HCT116 (cell line): ENCODE results near the gene SPG11. TPM values are rescaled to one million over a fixed set of nuclear protein-coding genes. Genes with fewer than 3 reads are reported as not detected.

ENCODE experiments used
- ATAC-seq: fragments of 200-7000 bp; cut with Tn5 transposase; 2 replicates; pipeline ENCODE4 v1.9.1; 2020; ENCODE audit warnings: mild to moderate bottlenecking, moderate library complexity
- BruUV-seq: library from RNA; stranded (reverse); fragments of 400-500 nt; replicated peaks from 2 replicates; lab custom pipeline; 2021; lab: Mats Ljungman, UMichigan
- CTCF ChIA-PET: fragments of 300-600 bp; sonication (Branson Sonifier 250); formaldehyde crosslinking; loops from one replicate; lab custom pipeline; 2021; ENCODE audit warnings: antibody characterized with exemption; lab: Charles Lee
- POLR2A ChIA-PET: fragments of 300-600, 350-600 bp; sonication (Branson Sonifier 250); formaldehyde crosslinking; loops from one replicate; lab custom pipeline; 2021; ENCODE audit warnings: antibody characterized with exemption; lab: Charles Lee
- RAD21 ChIA-PET, 2 experiments: fragments of 300-600 bp; sonication (Branson Sonifier 250); formaldehyde crosslinking; loops; one replicate each; lab custom pipeline; 2023; ENCODE audit warnings: low total read pairs in 2 of 2; ENCODE audit not compliant: uncharacterized antibody in 2 of 2, unreplicated experiment in 2 of 2, low non-redundant PET in 1 of 2; lab: Charles Lee
- DNase-seq: peaks from one replicate; pipeline ENCODE4 v3.0.0-alpha.2; 2010; ENCODE audit warnings: low read depth, low spot score
- H2AFZ ChIP-seq: fragments of 200-600 bp; shearing (Covaris generic), sonication (generic); 2 replicates; pipeline ENCODE4 v1.6.1; 2017; ENCODE audit warnings: low read depth, mixed run types, mixed read lengths, antibody characterized with exemption, low read length; ENCODE audit not compliant: poor library complexity, severe bottlenecking
- H3K27ac ChIP-seq: 2 replicates; pipeline ENCODE4 v1.5.1; 2012; ENCODE audit warnings: low read depth, low read length
- H3K27me3 ChIP-seq: fragments of 200-600 bp; sonication (generic); 2 replicates; pipeline ENCODE4 v1.6.1; 2016; ENCODE audit warnings: mixed run types, low read length, mixed read lengths; ENCODE audit not compliant: insufficient read depth
- H3K36me3 ChIP-seq, 2 experiments: fragments of 200-500 bp in 1 of 2; fragments of 200-600 bp in 1 of 2; sonication (Bioruptor generic) in 1 of 2; sonication (generic) in 1 of 2; 2 replicates each; pipeline versions ENCODE4 v1.5.1 to v1.6.1; 2014 to 2016; ENCODE audit warnings: low read length in 2 of 2, inconsistent platforms in 1 of 2, mixed read lengths in 1 of 2, mixed run types in 1 of 2; ENCODE audit not compliant: insufficient read depth in 2 of 2, control insufficient read depth in 1 of 2
- H3K4me1 ChIP-seq, 2 experiments: fragments of 200-600 bp in 1 of 2; sonication (generic) in 1 of 2; 2 replicates each; pipeline versions ENCODE4 v1.5.1 to v1.6.1; 2012 to 2017; ENCODE audit warnings: low read length in 2 of 2, inconsistent platforms in 1 of 2, mild to moderate bottlenecking in 1 of 2, mixed read lengths in 1 of 2, mixed run types in 1 of 2, moderate library complexity in 1 of 2; ENCODE audit not compliant: insufficient read depth in 2 of 2, control insufficient read depth in 1 of 2
- H3K4me2 ChIP-seq: fragments of 200-600 bp; sonication (generic); 2 replicates; pipeline ENCODE4 v1.6.1; 2017; ENCODE audit warnings: mixed run types, low read length, mixed read lengths
- H3K4me3 ChIP-seq, 2 experiments: fragments of 200-600 bp in 1 of 2; sonication (generic) in 1 of 2; replicated peaks in 1 of 2; 2 replicates each; pipeline ENCODE4 v1.5.1; 2011 to 2016; ENCODE audit warnings: low read length in 2 of 2, control low read depth in 1 of 2, low read depth in 1 of 2, mild to moderate bottlenecking in 1 of 2, mixed read lengths in 1 of 2, mixed run types in 1 of 2
- H3K79me2 ChIP-seq: fragments of 200-600 bp; sonication (generic); 2 replicates; pipeline ENCODE4 v1.6.1; 2017; ENCODE audit warnings: mild to moderate bottlenecking, mixed run types, low read length, moderate library complexity, mixed read lengths; ENCODE audit not compliant: insufficient read depth
- H3K9ac ChIP-seq: fragments of 200-600 bp; sonication (generic); 2 replicates; pipeline ENCODE4 v1.6.1; 2016; ENCODE audit warnings: low read length, mixed read lengths
- H3K9me2 ChIP-seq: fragments of 200-600 bp; sonication (generic), shearing (Covaris generic); 2 replicates; pipeline ENCODE4 v1.6.1; 2017; ENCODE audit warnings: mixed run types, mild to moderate bottlenecking, moderate library complexity; ENCODE audit not compliant: insufficient read depth
- H3K9me3 ChIP-seq, 2 experiments: fragments of 200-500 bp in 1 of 2; fragments of 200-600 bp in 1 of 2; sonication (Bioruptor generic) in 1 of 2; sonication (generic) in 1 of 2; 2 replicates each; pipeline ENCODE4 v1.6.1; 2014 to 2017; ENCODE audit warnings: low read length in 2 of 2, mixed read lengths in 2 of 2, inconsistent platforms in 1 of 2, low read depth in 1 of 2, mild to moderate bottlenecking in 1 of 2, mixed run types in 1 of 2, moderate library complexity in 1 of 2; ENCODE audit not compliant: control insufficient read depth in 1 of 2, insufficient read depth in 1 of 2
- H4K20me1 ChIP-seq: fragments of 200-600 bp; sonication (generic), shearing (Covaris generic); 2 replicates; pipeline ENCODE4 v1.6.1; 2017; ENCODE audit warnings: mixed run types, mild to moderate bottlenecking, moderate library complexity; ENCODE audit not compliant: insufficient read depth
- ATF3 ChIP-seq: IDR thresholded peaks from 2 replicates; pipeline ENCODE4 v1.6.1; 2012
- CBX3 ChIP-seq: IDR thresholded peaks from 2 replicates; pipeline ENCODE4 v1.6.1; 2012; ENCODE audit warnings: low read depth
- CEBPB ChIP-seq: IDR thresholded peaks from 2 replicates; pipeline ENCODE4 v1.6.1; 2012; ENCODE audit warnings: low read depth
- EGR1 ChIP-seq: IDR thresholded peaks from 2 replicates; pipeline ENCODE4 v1.6.1; 2012; ENCODE audit warnings: low read depth
- ELF1 ChIP-seq: IDR thresholded peaks from 2 replicates; pipeline ENCODE4 v1.6.1; 2012; ENCODE audit warnings: low read depth, borderline replicate concordance
- FOSL1 ChIP-seq: IDR thresholded peaks from 2 replicates; pipeline ENCODE4 v1.6.1; 2012; ENCODE audit warnings: low read depth
- JUND ChIP-seq: IDR thresholded peaks from 2 replicates; pipeline ENCODE4 v1.6.1; 2012
- POLR2A ChIP-seq: IDR thresholded peaks from 2 replicates; pipeline ENCODE4 v1.7.0; 2011; ENCODE audit warnings: borderline replicate concordance; ENCODE audit not compliant: insufficient read depth, insufficient read length; ENCODE audit errors: extremely low read depth
- RAD21 ChIP-seq: IDR thresholded peaks from 2 replicates; pipeline ENCODE4 v1.6.1; 2012; ENCODE audit warnings: low read depth, mild to moderate bottlenecking
- SIN3A ChIP-seq: IDR thresholded peaks from 2 replicates; pipeline ENCODE4 v1.6.1; 2012; ENCODE audit warnings: low read depth
- ZBTB33 ChIP-seq: IDR thresholded peaks from 2 replicates; pipeline ENCODE4 v1.6.1; 2011; ENCODE audit warnings: mild to moderate bottlenecking, low read length, moderate library complexity; ENCODE audit not compliant: insufficient replicate concordance; ENCODE audit errors: extremely low read depth
- ZFX ChIP-seq: fragments of 450-650 bp; IDR thresholded peaks from 2 replicates; pipeline ENCODE4 v1.6.1; 2017
- ZNF274 ChIP-seq: fragments of 200-500 bp; sonication (Bioruptor generic); IDR thresholded peaks from 2 replicates; pipeline ENCODE4 v1.6.1; 2014; ENCODE audit warnings: mild to moderate bottlenecking, low read depth, low read length, inconsistent platforms
- intact Hi-C: fragments of 100-400 bp; cut with micrococcal nuclease; formaldehyde crosslinking; loops from 2 replicates; pipeline ENCODE4 v1.10.0; 2022
- total RNA-seq: library from RNA; stranded (reverse); gene quantifications from one replicate; pipeline ENCODE4 v1.2.1, GENCODE V29; 2021; ENCODE audit not compliant: unreplicated experiment
- TF ChIP-seq, protein P1 (sequence below), 3 experiments: fragments of 200-600 bp in 1 of 3; sonication (generic) in 1 of 3; IDR thresholded peaks in 2 of 3; conservative IDR thresholded peaks in 1 of 3; 2 replicates each; pipeline ENCODE4 v1.5.1; 2012 to 2017; ENCODE audit warnings: low read depth in 2 of 3, low read length in 2 of 3, antibody characterized with exemption in 1 of 3, borderline replicate concordance in 1 of 3, control low read depth in 1 of 3, mild to moderate bottlenecking in 1 of 3, mixed read lengths in 1 of 3, mixed run types in 1 of 3, moderate library complexity in 1 of 3; ENCODE audit not compliant: insufficient read depth in 1 of 3

SPG11 gene
- total RNA-seq, 1 experiment from 2014 or later, result 34.8 TPM

DNA sequence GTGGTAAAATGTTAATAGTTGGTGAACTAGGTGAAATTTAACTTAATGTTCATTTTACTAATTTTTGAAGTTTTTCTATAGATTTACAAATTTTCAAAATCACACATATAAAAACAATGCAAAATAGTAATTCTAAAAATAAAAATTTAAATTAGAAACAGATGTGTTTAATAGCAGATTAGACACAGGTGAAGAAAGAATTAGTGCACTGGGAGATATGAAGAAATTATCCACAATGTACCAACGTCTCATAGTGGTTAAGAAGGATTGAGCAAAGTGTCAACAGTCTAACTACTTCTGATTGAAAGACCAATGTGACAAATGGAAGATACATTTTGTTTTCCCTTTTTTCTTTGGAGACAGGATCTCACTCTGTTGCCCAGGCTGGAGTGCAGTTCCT, 26.5 kb downstream of the SPG11 start:
- H3K27me3 ChIP-seq, result no peaks in the 10 kb centered on the region
- H3K79me2 ChIP-seq, result peaks cover 9% of the 10 kb centered on the region; the same call in 1 of the 2 replicates
- H3K36me3 ChIP-seq, result peaks cover 9 to 17% of the 10 kb centered on the region in 2 experiments; a peak in 3 of 4 replicates
- POLR2A ChIA-PET, result no interaction called here
- no peak overlapping the region for H2AFZ ChIP-seq
- H3K4me3 ChIP-seq, result no peak overlapping the region
- H3K9ac ChIP-seq, result no peak overlapping the region
- CTCF ChIA-PET, result no interaction called here
- no peaks in the 10 kb centered on the region for H4K20me1 ChIP-seq
- intact Hi-C loops, result no loop called here
- H3K9me2 ChIP-seq, result no peaks in the 10 kb centered on the region
- RAD21 ChIA-PET, result no interaction called here
- no peaks in the 10 kb centered on the region for H3K4me1 ChIP-seq
- DNase-seq (no peak), ATAC-seq (no peak)
- no peaks in the 10 kb centered on the region for H3K9me3 ChIP-seq
- no peak overlapping the region for H3K4me2 ChIP-seq
- no TSS peak for BruUV-seq
- no peak overlapping the region for H3K27ac ChIP-seq
- TF ChIP-seq ZFX (no peak), SIN3A (no peak), EGR1 (no peak), POLR2A (no peak), ELF1 (no peak), ZNF274 (no peak), JUND (no peak), ZBTB33 (no peak), CEBPB (no peak), FOSL1 (no peak), CBX3 (no peak), ATF3 (no peak), RAD21 (no peak)
- TF ChIP-seq, protein P1, sequence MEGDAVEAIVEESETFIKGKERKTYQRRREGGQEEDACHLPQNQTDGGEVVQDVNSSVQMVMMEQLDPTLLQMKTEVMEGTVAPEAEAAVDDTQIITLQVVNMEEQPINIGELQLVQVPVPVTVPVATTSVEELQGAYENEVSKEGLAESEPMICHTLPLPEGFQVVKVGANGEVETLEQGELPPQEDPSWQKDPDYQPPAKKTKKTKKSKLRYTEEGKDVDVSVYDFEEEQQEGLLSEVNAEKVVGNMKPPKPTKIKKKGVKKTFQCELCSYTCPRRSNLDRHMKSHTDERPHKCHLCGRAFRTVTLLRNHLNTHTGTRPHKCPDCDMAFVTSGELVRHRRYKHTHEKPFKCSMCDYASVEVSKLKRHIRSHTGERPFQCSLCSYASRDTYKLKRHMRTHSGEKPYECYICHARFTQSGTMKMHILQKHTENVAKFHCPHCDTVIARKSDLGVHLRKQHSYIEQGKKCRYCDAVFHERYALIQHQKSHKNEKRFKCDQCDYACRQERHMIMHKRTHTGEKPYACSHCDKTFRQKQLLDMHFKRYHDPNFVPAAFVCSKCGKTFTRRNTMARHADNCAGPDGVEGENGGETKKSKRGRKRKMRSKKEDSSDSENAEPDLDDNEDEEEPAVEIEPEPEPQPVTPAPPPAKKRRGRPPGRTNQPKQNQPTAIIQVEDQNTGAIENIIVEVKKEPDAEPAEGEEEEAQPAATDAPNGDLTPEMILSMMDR (IDR thresholded peaks at IDR 0.05 in 2 of 3, conservative IDR thresholded peaks at IDR 0.05 in 1 of 3; ENCODE audit: borderline replicate concordance in 1 of 3, insufficient read depth in 1 of 3, low read depth in 2 of 3, low read length in 2 of 3), result no peak
- TF ChIP-seq, all 23 proteins: peak for 0
